IMR-90 (cell line): Measurements from ENCODE around the gene NET1. TPM values are rescaled to one million over a fixed set of nuclear protein-coding genes. Genes with fewer than 3 reads are reported as not detected.

ENCODE experiments used
- ATAC-seq: fragments of 200-7000 bp; cut with Tn5 transposase; 2 replicates; pipeline ENCODE4 v1.9.1; 2020; ENCODE audit warnings: low read depth, mild to moderate bottlenecking, moderate library complexity
- BruUV-seq: library from RNA; stranded (reverse); fragments of 400-500 nt; replicated peaks from 2 replicates; lab custom pipeline; 2021; lab: Mats Ljungman, UMichigan
- CTCF ChIA-PET: fragments of 300-600 bp; formaldehyde crosslinking; extraction: SDS; loops from one replicate; lab custom pipeline; 2021; ENCODE audit warnings: antibody characterized with exemption; lab: Yijun Ruan, JAX
- POLR2A ChIA-PET: fragments of 300-600 bp; sonication (Branson Sonifier 250); formaldehyde crosslinking; loops from one replicate; lab custom pipeline; 2022; ENCODE audit warnings: antibody characterized with exemption; ENCODE audit not compliant: unreplicated experiment; lab: Charles Lee
- DNase-seq: peaks from one replicate; pipeline ENCODE4 v3.0.0; 2013
- H2AFZ ChIP-seq: replicated peaks from 2 replicates; pipeline ENCODE3; 2013; ENCODE audit warnings: low read length, mild to moderate bottlenecking; ENCODE audit not compliant: poor library complexity
- H2AK5ac ChIP-seq: 2 replicates; pipeline ENCODE4 v1.6.1; 2013; ENCODE audit warnings: low read depth, low read length, inconsistent platforms
- H2AK9ac ChIP-seq: replicated peaks from 2 replicates; pipeline ENCODE3; 2013; ENCODE audit warnings: mild to moderate bottlenecking, low read depth, low read length, moderate library complexity; ENCODE audit not compliant: poor library complexity
- H2BK120ac ChIP-seq: 2 replicates; pipeline ENCODE4 v1.6.1; 2013; ENCODE audit warnings: low read depth, low read length, inconsistent platforms
- H2BK15ac ChIP-seq: 3 replicates; pipeline ENCODE4 v1.6.1; 2013; ENCODE audit warnings: low read depth, low read length, inconsistent platforms
- H2BK20ac ChIP-seq: 2 replicates; pipeline ENCODE4 v1.6.1; 2013; ENCODE audit warnings: low read depth, mild to moderate bottlenecking, inconsistent platforms, low read length, moderate library complexity
- H2BK5ac ChIP-seq: 2 replicates; pipeline ENCODE4 v1.6.1; 2013; ENCODE audit warnings: mild to moderate bottlenecking, low read depth, low read length, inconsistent platforms; ENCODE audit not compliant: poor library complexity, severe bottlenecking
- H3K14ac ChIP-seq: replicated peaks from 2 replicates; pipeline ENCODE4 v1.6.1; 2013; ENCODE audit warnings: low read depth, low read length, inconsistent platforms
- H3K18ac ChIP-seq: 2 replicates; pipeline ENCODE4 v1.6.1; 2013; ENCODE audit warnings: low read depth, low read length, control low read depth
- H3K23ac ChIP-seq: 2 replicates; pipeline ENCODE4 v1.6.1; 2013; ENCODE audit warnings: low read depth, low read length, inconsistent platforms
- H3K27ac ChIP-seq: 2 replicates; pipeline ENCODE4 v1.5.1; 2013; ENCODE audit warnings: mild to moderate bottlenecking, control low read depth, low read length; ENCODE audit not compliant: insufficient read depth
- H3K27me3 ChIP-seq: 2 replicates; pipeline ENCODE4 v1.6.1; 2013; ENCODE audit warnings: low read length; ENCODE audit not compliant: control insufficient read depth, insufficient read depth
- H3K36me3 ChIP-seq: 2 replicates; pipeline ENCODE4 v1.6.1; 2013; ENCODE audit warnings: low read length, mixed read lengths; ENCODE audit not compliant: control insufficient read depth, insufficient read depth
- H3K4ac ChIP-seq: 2 replicates; pipeline ENCODE4 v1.6.1; 2013; ENCODE audit warnings: low read depth, low read length, inconsistent platforms
- H3K4me1 ChIP-seq: 2 replicates; pipeline ENCODE4 v1.6.1; 2013; ENCODE audit warnings: low read length, mixed read lengths; ENCODE audit not compliant: control insufficient read depth, insufficient read depth
- H3K4me2 ChIP-seq: 2 replicates; pipeline ENCODE4 v1.6.1; 2013; ENCODE audit warnings: low read depth, mild to moderate bottlenecking, control low read depth, low read length, moderate library complexity
- H3K4me3 ChIP-seq: 2 replicates; pipeline ENCODE4 v1.5.1; 2013; ENCODE audit warnings: low read depth, mild to moderate bottlenecking, control low read depth, low read length, moderate library complexity; ENCODE audit not compliant: insufficient read depth
- H3K56ac ChIP-seq: 2 replicates; pipeline ENCODE4 v1.6.1; 2013; ENCODE audit warnings: low read length, inconsistent platforms; ENCODE audit not compliant: insufficient read depth; ENCODE audit errors: extremely low read depth
- H3K79me1 ChIP-seq, 2 experiments: 2 replicates each; pipeline ENCODE4 v1.6.1; 2013; ENCODE audit warnings: low read length in 2 of 2, inconsistent platforms in 1 of 2, low read depth in 1 of 2
- H3K9ac ChIP-seq: 2 replicates; pipeline ENCODE4 v1.6.1; 2013; ENCODE audit warnings: low read depth, low read length, control low read depth
- H3K9me1 ChIP-seq: 2 replicates; pipeline ENCODE4 v1.6.1; 2013; ENCODE audit warnings: low read length, inconsistent platforms; ENCODE audit not compliant: insufficient read depth
- H3K9me3 ChIP-seq: 2 replicates; pipeline ENCODE4 v1.6.1; 2013; ENCODE audit warnings: low read length; ENCODE audit not compliant: control insufficient read depth, insufficient read depth
- H4K20me1 ChIP-seq: 2 replicates; pipeline ENCODE4 v1.6.1; 2013; ENCODE audit warnings: low read length, inconsistent platforms; ENCODE audit not compliant: insufficient read depth
- H4K5ac ChIP-seq: 2 replicates; pipeline ENCODE4 v1.6.1; 2013; ENCODE audit warnings: mild to moderate bottlenecking, low read depth, low read length, control low read depth
- H4K8ac ChIP-seq, 2 experiments: 2 replicates each; pipeline ENCODE4 v1.6.1; 2013; ENCODE audit warnings: low read depth in 2 of 2, low read length in 2 of 2, control low read depth in 1 of 2, inconsistent platforms in 1 of 2
- H4K91ac ChIP-seq: 2 replicates; pipeline ENCODE4 v1.6.1; 2013; ENCODE audit warnings: low read depth, low read length, inconsistent platforms; ENCODE audit not compliant: insufficient read depth
- BHLHE40 ChIP-seq: fragments of 150-350 bp; IDR thresholded peaks from 2 replicates; pipeline ENCODE4 v1.6.1; 2016; ENCODE audit warnings: mild to moderate bottlenecking, low read depth, low read length
- CEBPB ChIP-seq: IDR thresholded peaks from 2 replicates; pipeline ENCODE4 v1.6.1; 2012; ENCODE audit warnings: low read depth, low read length, improper control_type of control experiment
- CHD1 ChIP-seq: IDR thresholded peaks from 2 replicates; pipeline ENCODE4 v1.6.1; 2012; ENCODE audit warnings: low read depth, low read length, improper control_type of control experiment
- FOS ChIP-seq: fragments of 150-350 bp; IDR thresholded peaks from 2 replicates; pipeline ENCODE4 v1.6.1; 2016; ENCODE audit warnings: low read depth, low read length
- MAFK ChIP-seq: IDR thresholded peaks from 2 replicates; pipeline ENCODE4 v1.6.1; 2012; ENCODE audit warnings: low read depth, low read length, improper control_type of control experiment
- MAZ ChIP-seq: IDR thresholded peaks from 2 replicates; pipeline ENCODE4 v1.6.1; 2012; ENCODE audit warnings: low read depth, mild to moderate bottlenecking, low read length, improper control_type of control experiment, moderate library complexity, borderline replicate concordance
- MXI1 ChIP-seq: IDR thresholded peaks from 2 replicates; pipeline ENCODE4 v1.6.1; 2012; ENCODE audit warnings: low read depth, mild to moderate bottlenecking, low read length, moderate library complexity, borderline replicate concordance
- NFE2L2 ChIP-seq: fragments of 150-350 bp; IDR thresholded peaks from 2 replicates; pipeline ENCODE4 v1.6.1; 2016; ENCODE audit warnings: low read depth, mild to moderate bottlenecking, low read length
- POLR2A ChIP-seq: IDR thresholded peaks from 2 replicates; pipeline ENCODE4 v1.6.1; 2012; ENCODE audit warnings: mild to moderate bottlenecking, low read depth, low read length
- RAD21 ChIP-seq: IDR thresholded peaks from 2 replicates; pipeline ENCODE4 v1.6.1; 2012; ENCODE audit warnings: low read length, improper control_type of control experiment
- RCOR1 ChIP-seq: IDR thresholded peaks from 2 replicates; pipeline ENCODE4 v1.6.1; 2012; ENCODE audit warnings: mild to moderate bottlenecking, low read length, improper control_type of control experiment; ENCODE audit not compliant: insufficient replicate concordance
- RFX5 ChIP-seq: IDR thresholded peaks from 2 replicates; pipeline ENCODE4 v1.8.0; 2012; ENCODE audit warnings: low read depth, mild to moderate bottlenecking, low read length, moderate library complexity
- SMC3 ChIP-seq: fragments of 150-350 bp; IDR thresholded peaks from 2 replicates; pipeline ENCODE4 v1.6.1; 2016; ENCODE audit warnings: low read depth, mild to moderate bottlenecking, antibody characterized with exemption, low read length, moderate library complexity
- USF2 ChIP-seq: fragments of 150-350 bp; IDR thresholded peaks from 2 replicates; pipeline ENCODE4 v1.6.1; 2017; ENCODE audit warnings: mild to moderate bottlenecking, antibody characterized with exemption, low read length, low read depth
- WGBS, 2 experiments: methylation state at CpG; one replicate each; pipeline versions ENCODE4 v1.1.5 to v1.1.7; 2013; ENCODE audit warnings: missing lambda C conversion rate in 2 of 2; ENCODE audit not compliant: insufficient read length in 1 of 2; ENCODE audit errors: extremely low coverage in 2 of 2; 5-methylcytosine and 5-hydroxymethylcytosine counted together
- dilution Hi-C: fragments of 300-500 bp; cut with HindIII; formaldehyde crosslinking; loops from one replicate; pipeline ENCODE4 v1.14.3; 2018; ENCODE audit warnings: low sequenced_read_pairs; ENCODE audit not compliant: unreplicated experiment
- in situ Hi-C: fragments of 300-500 bp; cut with MboI; formaldehyde crosslinking; loops from 3 replicates; pipeline ENCODE4 v1.14.3; 2019; ENCODE audit warnings: low sequenced_read_pairs, inconsistent platforms, mixed read lengths
- intact Hi-C: fragments of 100-400 bp; cut with micrococcal nuclease; formaldehyde crosslinking; loops from 2 replicates; pipeline ENCODE4 v1.10.0; 2022
- polyA plus RNA-seq, 3 experiments: library from polyadenylated mRNA; depleted of rRNA; stranded (reverse); fragments of >200 nt; gene quantifications; 2 replicates each; pipeline ENCODE4 v1.2.3, GENCODE V29; 2012; ENCODE audit warnings: low replicate concordance in 1 of 3
- total RNA-seq: library from RNA; depleted of rRNA; stranded (reverse); fragments of >200 nt; gene quantifications from 2 replicates; pipeline ENCODE4 v1.2.3, GENCODE V29; 2012
- TF ChIP-seq, protein P1 (sequence below): fragments of 150-350 bp; IDR thresholded peaks from 2 replicates; pipeline ENCODE4 v1.6.1; 2016; ENCODE audit warnings: low read depth, mild to moderate bottlenecking, low read length, moderate library complexity, borderline replicate concordance
- TF ChIP-seq, protein P2 (sequence below): conservative IDR thresholded peaks from 2 replicates; pipeline ENCODE4 v1.5.1; 2012; ENCODE audit warnings: mild to moderate bottlenecking, low read depth, low read length, improper control_type of control experiment

NET1 gene
- total and polyA plus RNA-seq, 2 of the 4 experiments (the other 2 are of a cell fraction), result 20.0 to 54.7 TPM

GRCh38 chr10:5462841-5463293 lies 50.5 kb downstream of the NET1 start:
- Histone ChIP-seq H2AK9ac (no peak overlapping the region), H4K20me1 (no peaks in the 10 kb centered on the region), H2AFZ (no peak overlapping the region), H4K8ac (peak overlapping the region in 1 of 2 experiments; percentile 54; a peak in 2 of 4 replicates), H2AK5ac (no peak overlapping the region), H3K27me3 (no peaks in the 10 kb centered on the region), H3K4ac (0 out of 2 replicates have a peak overlapping the region, but pooled peaks have one; percentile 3), H4K91ac (no peak overlapping the region), H3K27ac (no peak overlapping the region), H2BK15ac (0 out of 3 replicates have a peak overlapping the region, but pooled peaks have one; percentile 38), H3K36me3 (peaks cover 2% of the 10 kb centered on the region; the same call in 1 of the 2 replicates), H3K23ac (peak overlapping the region; percentile 42; the same call in 1 of the 2 replicates), H3K9me3 (no peaks in the 10 kb centered on the region), H2BK120ac (no peak overlapping the region), H3K9ac (no peak overlapping the region), H3K4me2 (no peak overlapping the region), H3K4me1 (peaks cover 17% of the 10 kb centered on the region), H3K79me1 (no peaks in the 10 kb centered on the region), H3K18ac (no peak overlapping the region; the same call in 1 of the 2 replicates), H3K14ac (0 out of 2 replicates have a peak overlapping the region, but pooled peaks have one; percentile 48), H3K9me1 (peaks cover 5% of the 10 kb centered on the region), H3K56ac (no peak overlapping the region), H3K4me3 (no peak overlapping the region), H2BK5ac (no peak overlapping the region), H4K5ac (peak overlapping the region; percentile 16; the same call in 1 of the 2 replicates), H2BK20ac (peak overlapping the region; percentile 18; the same call in 1 of the 2 replicates)
- in situ Hi-C loops, result loop anchor here (25.0 kb wide), 1 partner anchor 399 kb away; no protein-coding TSS in a partner anchor
- ATAC-seq (no peak), DNase-seq (no peak)
- 91% methylated on average over 4 of the region's 7 CpGs; no CpG with 5 or more reads in 1 of the 2 experiments for WGBS, 2 experiments
- POLR2A ChIA-PET, result no interaction called here
- CTCF ChIA-PET, result no interaction called here
- TF ChIP-seq RFX5 (no peak), SMC3 (no peak), MAFK (no peak), MAZ (no peak), CHD1 (no peak), USF2 (no peak), MXI1 (no peak), CEBPB (no peak), FOS (no peak), POLR2A (no peak), RCOR1 (no peak), NFE2L2 (no peak), BHLHE40 (no peak), RAD21 (no peak)
- TF ChIP-seq, protein P1, sequence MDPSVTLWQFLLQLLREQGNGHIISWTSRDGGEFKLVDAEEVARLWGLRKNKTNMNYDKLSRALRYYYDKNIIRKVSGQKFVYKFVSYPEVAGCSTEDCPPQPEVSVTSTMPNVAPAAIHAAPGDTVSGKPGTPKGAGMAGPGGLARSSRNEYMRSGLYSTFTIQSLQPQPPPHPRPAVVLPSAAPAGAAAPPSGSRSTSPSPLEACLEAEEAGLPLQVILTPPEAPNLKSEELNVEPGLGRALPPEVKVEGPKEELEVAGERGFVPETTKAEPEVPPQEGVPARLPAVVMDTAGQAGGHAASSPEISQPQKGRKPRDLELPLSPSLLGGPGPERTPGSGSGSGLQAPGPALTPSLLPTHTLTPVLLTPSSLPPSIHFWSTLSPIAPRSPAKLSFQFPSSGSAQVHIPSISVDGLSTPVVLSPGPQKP, result no peak
- TF ChIP-seq, protein P2, sequence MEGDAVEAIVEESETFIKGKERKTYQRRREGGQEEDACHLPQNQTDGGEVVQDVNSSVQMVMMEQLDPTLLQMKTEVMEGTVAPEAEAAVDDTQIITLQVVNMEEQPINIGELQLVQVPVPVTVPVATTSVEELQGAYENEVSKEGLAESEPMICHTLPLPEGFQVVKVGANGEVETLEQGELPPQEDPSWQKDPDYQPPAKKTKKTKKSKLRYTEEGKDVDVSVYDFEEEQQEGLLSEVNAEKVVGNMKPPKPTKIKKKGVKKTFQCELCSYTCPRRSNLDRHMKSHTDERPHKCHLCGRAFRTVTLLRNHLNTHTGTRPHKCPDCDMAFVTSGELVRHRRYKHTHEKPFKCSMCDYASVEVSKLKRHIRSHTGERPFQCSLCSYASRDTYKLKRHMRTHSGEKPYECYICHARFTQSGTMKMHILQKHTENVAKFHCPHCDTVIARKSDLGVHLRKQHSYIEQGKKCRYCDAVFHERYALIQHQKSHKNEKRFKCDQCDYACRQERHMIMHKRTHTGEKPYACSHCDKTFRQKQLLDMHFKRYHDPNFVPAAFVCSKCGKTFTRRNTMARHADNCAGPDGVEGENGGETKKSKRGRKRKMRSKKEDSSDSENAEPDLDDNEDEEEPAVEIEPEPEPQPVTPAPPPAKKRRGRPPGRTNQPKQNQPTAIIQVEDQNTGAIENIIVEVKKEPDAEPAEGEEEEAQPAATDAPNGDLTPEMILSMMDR, result no peak
- intact Hi-C loops, result loop anchor here (5.0 kb wide), 1 partner anchor 74 kb away; no protein-coding TSS in a partner anchor
- dilution Hi-C loops, result no loop called here
- no TSS peak for BruUV-seq
